Measurements from ENCODE around the gene KIAA0232. TPM values are rescaled to one million over a fixed set of nuclear protein-coding genes. Genes with fewer than 3 reads are reported as not detected.

Gene KIAA0232
- total and polyA plus RNA-seq, 2 of the 8 experiments (the other 6 are each of a cell fraction or from before 2014, with no cell fraction given) = 5.6 to 23.3 TPM

DNA sequence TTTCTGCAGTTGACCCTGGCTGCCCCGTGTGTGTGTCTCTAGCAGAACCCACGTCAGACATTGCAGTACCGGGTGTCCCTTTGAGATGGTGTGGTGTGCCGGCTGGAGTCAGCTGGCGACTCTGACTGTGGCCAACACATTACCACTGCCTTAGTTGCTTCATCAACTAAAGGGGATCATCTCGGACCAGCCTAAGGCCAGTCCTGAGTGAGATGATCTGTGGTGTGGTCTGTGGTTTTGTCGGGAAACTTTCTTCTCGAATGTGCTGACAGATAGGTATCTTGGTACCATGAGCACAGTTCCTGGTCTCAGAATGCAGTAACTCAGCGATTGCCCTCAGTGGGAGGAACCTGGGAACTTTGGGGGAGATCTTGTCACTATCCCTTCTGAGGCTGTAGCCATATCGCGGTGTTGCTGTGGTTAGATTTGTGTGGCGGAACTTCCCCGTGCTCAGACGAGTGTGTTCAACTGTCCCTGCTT lies 142.9 kb downstream of the KIAA0232 start:
- Histone ChIP-seq H3K79me2 (ENCODE audit: control insufficient read depth in 1 of 2, insufficient read depth in 2 of 2, low read length in 2 of 2) (peaks cover 0 to 56% of the 10 kb centered on the region in 2 experiments; a peak in 2 of 4 replicates), H3K4me1 (replicated peaks in 1 of 4; ENCODE audit: control insufficient read depth in 3 of 4, insufficient read depth in 4 of 4, low read length in 3 of 4) (peaks cover 0 to 9% (median 3%) of the 10 kb centered on the region in 4 experiments; a peak in 6 of 7 replicates), H2AFZ (ENCODE audit: low read length) (no peak overlapping the region), H2BK12ac (ENCODE audit: low read depth, low read length) (no peak overlapping the region), H2BK120ac (replicated peaks; ENCODE audit: low read depth, low read length) (no peak overlapping the region), H3K27me3 (replicated peaks in 1 of 4; ENCODE audit: control insufficient read depth in 3 of 4, extremely low read depth in 1 of 4, insufficient read depth in 3 of 4, low read length in 3 of 4) (no peaks in the 10 kb centered on the region), H3K4me2 (ENCODE audit: insufficient read depth in 1 of 2, low read depth in 2 of 2, low read length in 2 of 2) (no peak overlapping the region), H3K36me3 (ENCODE audit: control insufficient read depth in 2 of 4, insufficient read depth in 4 of 4, low read length in 3 of 4) (peaks cover 5 to 11% (median 8%) of the 10 kb centered on the region in 4 experiments; a peak in 7 of 8 replicates), H2AK5ac (ENCODE audit: low read depth, low read length) (no peak overlapping the region), H3K23me2 (ENCODE audit: low read depth, low read length) (no peaks in the 10 kb centered on the region), H3K18ac (ENCODE audit: extremely low read depth, low read length) (no peak overlapping the region), H4K8ac (ENCODE audit: extremely low read depth, insufficient read depth, low read length) (no peak overlapping the region), H3K56ac (replicated peaks; ENCODE audit: insufficient read length, low read depth, low read length) (no peak overlapping the region), H2BK5ac (ENCODE audit: low read depth, low read length) (no peak overlapping the region), H2BK20ac (ENCODE audit: low read length) (no peak overlapping the region), H3K27ac (ENCODE audit: low read depth, low read length) (no peak overlapping the region), H3K9ac (replicated peaks in 1 of 4; ENCODE audit: extremely low read depth in 1 of 4, low read depth in 3 of 4, low read length in 3 of 4) (no peak overlapping the region), H3K9me3 (ENCODE audit: insufficient read depth in 2 of 2, low read depth in 1 of 2, low read length in 1 of 2) (no peaks in the 10 kb centered on the region), H4K91ac (replicated peaks; ENCODE audit: insufficient read length, low read length) (no peak overlapping the region), H4K5ac (ENCODE audit: insufficient read length, low read depth, low read length) (no peak overlapping the region), H3K4me3 (ENCODE audit: extremely low read depth in 1 of 4, insufficient read depth in 2 of 4, low read depth in 3 of 4, low read length in 4 of 4) (no peak overlapping the region), H3K4ac (replicated peaks; ENCODE audit: insufficient read length, low read depth, low read length) (no peak overlapping the region), H2BK15ac (ENCODE audit: low read length) (no peak overlapping the region), H3K14ac (ENCODE audit: insufficient read length) (no peak overlapping the region), H3K79me1 (ENCODE audit: low read depth, low read length) (peaks cover 11% of the 10 kb centered on the region), H4K20me1 (replicated peaks in 1 of 2; ENCODE audit: control insufficient read depth in 1 of 2, insufficient read depth in 2 of 2, low read length in 2 of 2) (peaks cover 3 to 24% of the 10 kb centered on the region in 2 experiments), H3K23ac (ENCODE audit: insufficient read length) (no peak overlapping the region)
- CTCF ChIA-PET (ENCODE audit: partially characterized antibody) = interaction anchor here (2.0 to 6.9 kb wide), 3 partner anchors 8 to 49 kb away, joined by 8 to 56 read pairs (median 18); partner anchors contain the start of gene TBC1D14
- TF ChIP-seq POU5F1 (IDR thresholded peaks at IDR 0.05; ENCODE audit: low read depth, low read length) (no peak), GABPA (IDR thresholded peaks at IDR 0.05; ENCODE audit: borderline replicate concordance, insufficient read depth, low read length) (no peak), KDM5A (IDR thresholded peaks at IDR 0.05; ENCODE audit: low read length) (no peak), RFX5 (IDR thresholded peaks at IDR 0.05; ENCODE audit: borderline replicate concordance, low read depth, low read length) (no peak), SIN3A (conservative IDR thresholded peaks at IDR 0.05 in 1 of 2, IDR thresholded peaks at IDR 0.05 in 1 of 2; ENCODE audit: low read depth in 1 of 2, low read length in 2 of 2) (no peak), RXRA (IDR thresholded peaks at IDR 0.05; ENCODE audit: insufficient read depth, low read depth, low read length) (no peak)
- DNase-seq (ENCODE audit: low read depth in 1 of 2, low spot score in 2 of 2) (no peak), FAIRE-seq (no peak)
- WGBS, 2 experiments (ENCODE audit: extremely low coverage in 1 of 2, insufficient coverage in 1 of 2, insufficient read length in 1 of 2, insufficient replicate concordance in 2 of 2, low coverage in 1 of 2, low lambda C conversion rate in 2 of 2, missing lambda C conversion rate in 1 of 2) = 93% methylated on average over 14 of the region's 14 CpGs; no CpG with 5 or more reads in 1 of the 2 experiments
- POLR2A ChIA-PET (ENCODE audit: partially characterized antibody) = interaction anchor here (1.4 kb wide), 1 partner anchor 13 kb away, joined by 3 read pairs; no protein-coding TSS in a partner anchor

Data from H1 (cell line).